ENCODE data around the gene SKIL. TPM values are rescaled to one million over a fixed set of nuclear protein-coding genes. Genes with fewer than 3 reads are reported as not detected.

The SKIL gene
- total RNA-seq, 1 experiment from 2014 or later = 15.1 TPM

DNA sequence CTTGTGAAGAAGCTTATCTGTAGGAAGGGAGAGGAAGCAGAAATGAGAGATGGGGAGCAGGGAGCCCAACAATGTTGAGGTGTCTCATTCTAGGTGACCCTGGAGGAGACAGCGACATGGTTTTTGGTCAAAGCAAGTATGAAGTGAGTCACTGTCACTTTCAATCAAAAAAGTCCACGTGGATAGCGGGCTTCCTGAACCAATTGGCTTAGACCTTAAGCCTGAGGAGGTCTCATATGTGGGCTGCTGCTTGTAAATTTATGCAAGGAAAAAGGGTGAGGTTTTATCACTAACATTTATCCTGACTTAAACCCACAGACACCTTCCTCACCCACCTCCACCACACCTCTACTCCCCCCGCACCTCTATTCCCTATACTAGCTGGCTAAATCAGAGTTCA is 83.9 kb downstream of the SKIL start:
- Histone ChIP-seq H3K4me2 (ENCODE audit: low read length) (no peak overlapping the region), H4K20me1 (ENCODE audit: insufficient read depth) (no peaks in the 10 kb centered on the region), H2AFZ (ENCODE audit: low read depth, low read length, poor library complexity, severe bottlenecking) (no peak overlapping the region), H3K4me3 (replicated peaks in 1 of 2; ENCODE audit: low read depth in 1 of 2, low read length in 2 of 2) (no peak overlapping the region), H3K9me2 (ENCODE audit: insufficient read depth) (no peaks in the 10 kb centered on the region), H3K9me3 (ENCODE audit: control insufficient read depth in 1 of 2, insufficient read depth in 1 of 2, low read depth in 1 of 2, low read length in 2 of 2) (no peaks in the 10 kb centered on the region), H3K27ac (ENCODE audit: low read depth, low read length) (no peak overlapping the region), H3K36me3 (ENCODE audit: control insufficient read depth in 1 of 2, insufficient read depth in 2 of 2, low read length in 2 of 2) (no peaks in the 10 kb centered on the region), H3K79me2 (ENCODE audit: insufficient read depth, low read length) (no peaks in the 10 kb centered on the region), H3K9ac (ENCODE audit: low read length) (no peak overlapping the region), H3K27me3 (ENCODE audit: insufficient read depth, low read length) (no peaks in the 10 kb centered on the region), H3K4me1 (ENCODE audit: control insufficient read depth in 1 of 2, insufficient read depth in 2 of 2, low read length in 2 of 2) (no peaks in the 10 kb centered on the region)
- ChIA-PET POLR2A (no interaction called here), RAD21 (ENCODE audit: low non-redundant PET in 1 of 2, low total read pairs in 2 of 2, uncharacterized antibody in 2 of 2, unreplicated experiment in 2 of 2) (no interaction called here), CTCF (no interaction called here)
- intact Hi-C loops (cut with micrococcal nuclease) = no loop called here
- ATAC-seq (no peak), DNase-seq (ENCODE audit: low read depth, low spot score) (no peak)
- no TSS peak for BruUV-seq (replicated peaks)
- no peak for TF ChIP-seq EZH2phosphoT487 (IDR thresholded peaks at IDR 0.05; ENCODE audit: borderline replicate concordance)
- no peak for TF ChIP-seq SIN3A (IDR thresholded peaks at IDR 0.05; ENCODE audit: low read depth)
- TF ChIP-seq, protein P1, sequence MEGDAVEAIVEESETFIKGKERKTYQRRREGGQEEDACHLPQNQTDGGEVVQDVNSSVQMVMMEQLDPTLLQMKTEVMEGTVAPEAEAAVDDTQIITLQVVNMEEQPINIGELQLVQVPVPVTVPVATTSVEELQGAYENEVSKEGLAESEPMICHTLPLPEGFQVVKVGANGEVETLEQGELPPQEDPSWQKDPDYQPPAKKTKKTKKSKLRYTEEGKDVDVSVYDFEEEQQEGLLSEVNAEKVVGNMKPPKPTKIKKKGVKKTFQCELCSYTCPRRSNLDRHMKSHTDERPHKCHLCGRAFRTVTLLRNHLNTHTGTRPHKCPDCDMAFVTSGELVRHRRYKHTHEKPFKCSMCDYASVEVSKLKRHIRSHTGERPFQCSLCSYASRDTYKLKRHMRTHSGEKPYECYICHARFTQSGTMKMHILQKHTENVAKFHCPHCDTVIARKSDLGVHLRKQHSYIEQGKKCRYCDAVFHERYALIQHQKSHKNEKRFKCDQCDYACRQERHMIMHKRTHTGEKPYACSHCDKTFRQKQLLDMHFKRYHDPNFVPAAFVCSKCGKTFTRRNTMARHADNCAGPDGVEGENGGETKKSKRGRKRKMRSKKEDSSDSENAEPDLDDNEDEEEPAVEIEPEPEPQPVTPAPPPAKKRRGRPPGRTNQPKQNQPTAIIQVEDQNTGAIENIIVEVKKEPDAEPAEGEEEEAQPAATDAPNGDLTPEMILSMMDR (IDR thresholded peaks at IDR 0.05 in 2 of 3, conservative IDR thresholded peaks at IDR 0.05 in 1 of 3; ENCODE audit: borderline replicate concordance in 1 of 3, insufficient read depth in 1 of 3, low read depth in 2 of 3, low read length in 2 of 3) = no peak
- TF ChIP-seq EZH2 (IDR thresholded peaks at IDR 0.05) = no peak
- no peak for TF ChIP-seq YY1 (IDR thresholded peaks at IDR 0.05; ENCODE audit: extremely low read depth, insufficient replicate concordance, low read depth, low read length)

DNA sequence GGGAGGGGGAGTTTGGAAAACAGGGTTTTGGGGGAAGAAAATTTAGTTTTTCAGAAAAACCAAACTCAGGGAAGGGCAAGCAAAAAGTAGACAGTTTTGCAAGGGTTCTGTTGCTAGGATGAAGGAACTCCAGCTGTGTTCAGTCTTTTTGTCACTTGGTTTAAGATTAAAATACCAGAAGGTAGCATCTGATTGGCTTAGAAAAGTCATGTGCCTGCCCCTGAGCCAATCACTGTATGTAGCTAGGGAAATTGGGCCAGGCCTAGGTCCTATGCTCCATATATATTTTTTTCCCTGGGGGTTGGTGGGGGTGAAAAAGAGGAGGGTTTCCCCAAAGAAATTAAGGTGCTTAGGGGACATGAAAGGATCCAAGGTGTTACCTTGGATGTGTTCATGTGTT is 85.4 kb downstream of the SKIL start:
- ATAC-seq (no peak), DNase-seq (ENCODE audit: low read depth, low spot score) (no peak)
- H3K4me3 ChIP-seq (replicated peaks in 1 of 2; ENCODE audit: low read depth in 1 of 2, low read length in 2 of 2) = no peak overlapping the region
- H3K4me1 ChIP-seq (ENCODE audit: control insufficient read depth in 1 of 2, insufficient read depth in 2 of 2, low read length in 2 of 2) = no peaks in the 10 kb centered on the region
- no peaks in the 10 kb centered on the region for H3K36me3 ChIP-seq (ENCODE audit: control insufficient read depth in 1 of 2, insufficient read depth in 2 of 2, low read length in 2 of 2)
- H3K27me3 ChIP-seq (ENCODE audit: insufficient read depth, low read length) = no peaks in the 10 kb centered on the region
- H3K79me2 ChIP-seq (ENCODE audit: insufficient read depth, low read length) = no peaks in the 10 kb centered on the region
- H3K27ac ChIP-seq (ENCODE audit: low read depth, low read length) = no peak overlapping the region
- no peaks in the 10 kb centered on the region for H3K9me2 ChIP-seq (ENCODE audit: insufficient read depth)
- ChIA-PET POLR2A (no interaction called here), RAD21 (ENCODE audit: low non-redundant PET in 1 of 2, low total read pairs in 2 of 2, uncharacterized antibody in 2 of 2, unreplicated experiment in 2 of 2) (no interaction called here), CTCF (interaction anchor here (0.7 kb wide), 1 partner anchor 44 kb away, joined by 3 read pairs; no protein-coding TSS in a partner anchor)
- BruUV-seq (replicated peaks) = no TSS peak
- no peak overlapping the region for H3K4me2 ChIP-seq (ENCODE audit: low read length)
- no peak overlapping the region for H3K9ac ChIP-seq (ENCODE audit: low read length)
- intact Hi-C loops (cut with micrococcal nuclease) = no loop called here
- no peaks in the 10 kb centered on the region for H4K20me1 ChIP-seq (ENCODE audit: insufficient read depth)
- no peak overlapping the region for H2AFZ ChIP-seq (ENCODE audit: low read depth, low read length, poor library complexity, severe bottlenecking)
- H3K9me3 ChIP-seq (ENCODE audit: control insufficient read depth in 1 of 2, insufficient read depth in 1 of 2, low read depth in 1 of 2, low read length in 2 of 2) = no peaks in the 10 kb centered on the region
- TF ChIP-seq ZFX (IDR thresholded peaks at IDR 0.05) = no peak
- no peak for TF ChIP-seq EZH2 (IDR thresholded peaks at IDR 0.05)
- TF ChIP-seq, protein P2, sequence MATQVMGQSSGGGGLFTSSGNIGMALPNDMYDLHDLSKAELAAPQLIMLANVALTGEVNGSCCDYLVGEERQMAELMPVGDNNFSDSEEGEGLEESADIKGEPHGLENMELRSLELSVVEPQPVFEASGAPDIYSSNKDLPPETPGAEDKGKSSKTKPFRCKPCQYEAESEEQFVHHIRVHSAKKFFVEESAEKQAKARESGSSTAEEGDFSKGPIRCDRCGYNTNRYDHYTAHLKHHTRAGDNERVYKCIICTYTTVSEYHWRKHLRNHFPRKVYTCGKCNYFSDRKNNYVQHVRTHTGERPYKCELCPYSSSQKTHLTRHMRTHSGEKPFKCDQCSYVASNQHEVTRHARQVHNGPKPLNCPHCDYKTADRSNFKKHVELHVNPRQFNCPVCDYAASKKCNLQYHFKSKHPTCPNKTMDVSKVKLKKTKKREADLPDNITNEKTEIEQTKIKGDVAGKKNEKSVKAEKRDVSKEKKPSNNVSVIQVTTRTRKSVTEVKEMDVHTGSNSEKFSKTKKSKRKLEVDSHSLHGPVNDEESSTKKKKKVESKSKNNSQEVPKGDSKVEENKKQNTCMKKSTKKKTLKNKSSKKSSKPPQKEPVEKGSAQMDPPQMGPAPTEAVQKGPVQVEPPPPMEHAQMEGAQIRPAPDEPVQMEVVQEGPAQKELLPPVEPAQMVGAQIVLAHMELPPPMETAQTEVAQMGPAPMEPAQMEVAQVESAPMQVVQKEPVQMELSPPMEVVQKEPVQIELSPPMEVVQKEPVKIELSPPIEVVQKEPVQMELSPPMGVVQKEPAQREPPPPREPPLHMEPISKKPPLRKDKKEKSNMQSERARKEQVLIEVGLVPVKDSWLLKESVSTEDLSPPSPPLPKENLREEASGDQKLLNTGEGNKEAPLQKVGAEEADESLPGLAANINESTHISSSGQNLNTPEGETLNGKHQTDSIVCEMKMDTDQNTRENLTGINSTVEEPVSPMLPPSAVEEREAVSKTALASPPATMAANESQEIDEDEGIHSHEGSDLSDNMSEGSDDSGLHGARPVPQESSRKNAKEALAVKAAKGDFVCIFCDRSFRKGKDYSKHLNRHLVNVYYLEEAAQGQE (IDR thresholded peaks at IDR 0.05; ENCODE audit: low read depth) = no peak
- no peak for TF ChIP-seq YY1 (IDR thresholded peaks at IDR 0.05; ENCODE audit: extremely low read depth, insufficient replicate concordance, low read depth, low read length)
- TF ChIP-seq CBX3 (IDR thresholded peaks at IDR 0.05; ENCODE audit: low read depth) = no peak
- TF ChIP-seq, protein P3, sequence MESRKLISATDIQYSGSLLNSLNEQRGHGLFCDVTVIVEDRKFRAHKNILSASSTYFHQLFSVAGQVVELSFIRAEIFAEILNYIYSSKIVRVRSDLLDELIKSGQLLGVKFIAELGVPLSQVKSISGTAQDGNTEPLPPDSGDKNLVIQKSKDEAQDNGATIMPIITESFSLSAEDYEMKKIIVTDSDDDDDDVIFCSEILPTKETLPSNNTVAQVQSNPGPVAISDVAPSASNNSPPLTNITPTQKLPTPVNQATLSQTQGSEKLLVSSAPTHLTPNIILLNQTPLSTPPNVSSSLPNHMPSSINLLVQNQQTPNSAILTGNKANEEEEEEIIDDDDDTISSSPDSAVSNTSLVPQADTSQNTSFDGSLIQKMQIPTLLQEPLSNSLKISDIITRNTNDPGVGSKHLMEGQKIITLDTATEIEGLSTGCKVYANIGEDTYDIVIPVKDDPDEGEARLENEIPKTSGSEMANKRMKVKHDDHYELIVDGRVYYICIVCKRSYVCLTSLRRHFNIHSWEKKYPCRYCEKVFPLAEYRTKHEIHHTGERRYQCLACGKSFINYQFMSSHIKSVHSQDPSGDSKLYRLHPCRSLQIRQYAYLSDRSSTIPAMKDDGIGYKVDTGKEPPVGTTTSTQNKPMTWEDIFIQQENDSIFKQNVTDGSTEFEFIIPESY (IDR thresholded peaks at IDR 0.05; ENCODE audit: extremely low read depth, insufficient replicate concordance, low read length) = no peak
